HPDE6-E6E7 (cell line): ENCODE results near the gene MTIF2.
"Not testable (repeated sequence)": the region's sequence is repeated elsewhere in the genome, so short reads cannot be mapped to it uniquely, and the experiment has no call there.

ENCODE experiments used
- DNase-seq: peaks from one replicate; pipeline ENCODE4 v3.0.0; 2011; ENCODE audit warnings: missing footprints; ENCODE audit errors: extremely low spot score

MTIF2 gene, protein sequence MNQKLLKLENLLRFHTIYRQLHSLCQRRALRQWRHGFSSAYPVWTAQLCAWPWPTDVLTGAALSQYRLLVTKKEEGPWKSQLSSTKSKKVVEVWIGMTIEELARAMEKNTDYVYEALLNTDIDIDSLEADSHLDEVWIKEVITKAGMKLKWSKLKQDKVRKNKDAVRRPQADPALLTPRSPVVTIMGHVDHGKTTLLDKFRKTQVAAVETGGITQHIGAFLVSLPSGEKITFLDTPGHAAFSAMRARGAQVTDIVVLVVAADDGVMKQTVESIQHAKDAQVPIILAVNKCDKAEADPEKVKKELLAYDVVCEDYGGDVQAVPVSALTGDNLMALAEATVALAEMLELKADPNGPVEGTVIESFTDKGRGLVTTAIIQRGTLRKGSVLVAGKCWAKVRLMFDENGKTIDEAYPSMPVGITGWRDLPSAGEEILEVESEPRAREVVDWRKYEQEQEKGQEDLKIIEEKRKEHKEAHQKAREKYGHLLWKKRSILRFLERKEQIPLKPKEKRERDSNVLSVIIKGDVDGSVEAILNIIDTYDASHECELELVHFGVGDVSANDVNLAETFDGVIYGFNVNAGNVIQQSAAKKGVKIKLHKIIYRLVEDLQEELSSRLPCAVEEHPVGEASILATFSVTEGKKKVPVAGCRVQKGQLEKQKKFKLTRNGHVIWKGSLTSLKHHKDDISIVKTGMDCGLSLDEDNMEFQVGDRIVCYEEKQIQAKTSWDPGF

DNA sequence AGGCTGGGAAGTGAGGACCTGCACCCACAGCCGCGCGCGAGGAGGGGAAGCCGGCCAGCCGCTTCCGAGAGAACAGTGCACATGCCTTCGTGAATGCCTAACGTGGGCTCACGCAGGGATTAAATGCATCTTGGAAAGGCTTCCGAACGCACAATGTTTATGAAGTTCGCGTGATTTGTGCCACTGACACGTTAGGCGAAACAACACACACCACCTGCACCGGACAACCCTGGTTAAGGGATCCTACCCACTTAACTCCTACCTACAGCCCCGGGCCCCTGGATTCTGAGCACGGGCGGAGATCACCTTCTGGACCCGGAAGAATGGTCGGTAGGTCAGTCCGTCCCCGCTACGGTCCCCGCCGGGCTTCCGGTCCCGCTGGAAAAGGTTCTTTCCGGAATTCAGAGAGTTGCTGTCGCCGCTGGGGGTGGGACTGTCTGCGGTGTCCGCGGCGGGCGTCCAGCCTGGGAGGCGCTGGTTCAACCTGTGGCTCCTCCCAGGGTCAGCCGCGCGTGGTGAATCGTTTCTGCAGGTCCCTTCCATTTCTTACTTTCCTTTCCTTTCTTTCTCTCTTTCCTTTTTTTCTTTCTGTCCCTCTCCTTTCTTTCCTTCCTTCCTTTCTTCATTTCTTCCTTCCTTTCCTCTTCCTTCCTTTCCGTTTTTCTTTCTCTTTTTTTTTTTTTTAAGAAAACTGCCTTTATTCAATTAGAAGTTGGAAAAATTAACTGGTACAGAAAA, at the start of gene MTIF2:
MTIF2 (minus strand) TSS at position 325 of the 738 bp plus-strand sequence. CDS start 5,373 bp downstream, outside the sequence.
- DNase-seq, result peak; percentile 89

DNA sequence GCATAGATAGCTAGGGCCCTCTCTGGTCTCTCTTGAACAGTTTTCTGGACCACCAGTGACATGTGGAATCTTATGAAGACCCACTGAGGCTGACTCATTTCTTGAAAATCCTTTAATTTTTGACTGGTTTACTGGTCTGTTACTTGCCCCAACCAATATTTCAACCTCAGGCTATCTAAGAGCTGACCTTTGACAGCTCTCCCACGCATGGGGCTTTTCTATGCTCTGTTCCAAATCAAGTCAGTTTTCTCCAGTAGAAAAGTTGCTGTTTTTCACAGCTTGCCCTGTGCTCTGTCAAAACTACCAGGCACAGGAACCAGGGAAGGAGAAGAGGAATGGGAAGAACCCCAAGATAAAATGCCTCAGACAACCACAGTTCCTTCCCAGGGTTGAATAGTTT, 46.0 kb upstream of the MTIF2 start:
- no peak for DNase-seq

DNA sequence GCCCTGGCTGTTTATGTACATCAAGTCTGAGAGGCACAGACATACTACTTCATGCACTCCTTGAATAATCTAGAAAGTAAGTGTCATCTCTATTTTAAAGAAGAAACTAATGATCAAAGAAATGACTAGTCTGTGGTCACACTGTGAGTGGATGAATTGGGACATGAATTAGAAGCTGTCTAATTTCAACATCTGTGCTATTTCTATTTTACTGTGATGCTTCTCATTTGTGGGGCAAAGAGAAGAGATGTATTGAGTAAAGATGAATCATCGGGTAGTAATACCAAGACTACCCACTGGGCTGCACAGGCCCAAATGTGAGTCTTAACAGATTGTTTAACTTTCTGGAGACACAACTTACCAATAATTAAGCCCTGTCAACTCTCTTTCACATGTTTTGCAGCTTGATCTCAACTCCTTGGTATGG, 42.4 kb upstream of the MTIF2 start:
- peak; percentile 22 for DNase-seq

GRCh38 chr2:55309446-55309845, 40.4 kb upstream of the MTIF2 start:
- peak; percentile 17 for DNase-seq

GRCh38 chr2:55302241-55302640, 33.2 kb upstream of the MTIF2 start:
- DNase-seq, result no peak

- DNase-seq, result no peak
Measured at GRCh38 chr2:55301277-55301676, 32.2 kb upstream of the MTIF2 start.

- DNase-seq, result no peak
Measured at GRCh38 chr2:55296393-55296792, 27.4 kb upstream of the MTIF2 start.

GRCh38 chr2:55283083-55283482, 14.1 kb upstream of the MTIF2 start:
- DNase-seq, result no peak

DNA sequence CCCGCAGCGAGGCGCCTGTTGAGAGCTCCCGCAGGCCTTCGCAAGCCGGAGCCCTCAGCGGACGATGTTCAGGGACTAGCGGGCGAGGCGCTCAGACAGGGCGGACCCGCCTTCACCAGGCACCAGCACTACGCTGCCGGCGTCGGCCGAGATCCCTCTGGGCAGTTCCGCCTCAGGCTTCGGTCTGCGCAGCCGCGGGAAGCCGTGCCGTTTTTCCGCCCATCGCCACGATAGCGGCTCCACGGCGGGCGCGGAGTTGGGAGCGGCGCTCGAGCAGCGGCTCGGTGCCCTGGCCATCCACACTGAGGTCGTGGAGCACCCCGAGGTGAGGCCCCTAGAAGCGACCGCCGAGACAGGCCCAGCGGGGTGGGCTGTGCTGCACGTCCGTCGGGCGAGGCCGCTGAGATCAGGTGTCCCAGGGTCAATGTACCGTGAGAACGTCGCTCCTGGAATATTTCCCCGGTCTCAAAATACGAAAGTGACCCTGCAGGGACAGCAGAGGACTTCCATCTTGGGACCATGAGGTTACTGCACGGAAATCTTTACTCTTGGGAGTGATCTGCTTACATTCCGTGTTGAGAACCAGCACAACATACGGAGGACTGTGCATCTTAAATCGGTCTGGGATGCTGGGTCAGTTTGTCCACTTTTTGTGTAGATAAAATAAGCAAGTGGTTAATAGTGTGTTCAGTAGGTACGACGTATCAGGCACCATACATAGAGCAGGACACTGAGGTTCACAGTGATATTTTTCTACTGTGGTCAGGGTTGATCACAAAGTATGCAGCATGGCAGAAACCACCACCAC, 13.3 kb upstream of the MTIF2 start:
- DNase-seq, result peak; percentile 57

DNA sequence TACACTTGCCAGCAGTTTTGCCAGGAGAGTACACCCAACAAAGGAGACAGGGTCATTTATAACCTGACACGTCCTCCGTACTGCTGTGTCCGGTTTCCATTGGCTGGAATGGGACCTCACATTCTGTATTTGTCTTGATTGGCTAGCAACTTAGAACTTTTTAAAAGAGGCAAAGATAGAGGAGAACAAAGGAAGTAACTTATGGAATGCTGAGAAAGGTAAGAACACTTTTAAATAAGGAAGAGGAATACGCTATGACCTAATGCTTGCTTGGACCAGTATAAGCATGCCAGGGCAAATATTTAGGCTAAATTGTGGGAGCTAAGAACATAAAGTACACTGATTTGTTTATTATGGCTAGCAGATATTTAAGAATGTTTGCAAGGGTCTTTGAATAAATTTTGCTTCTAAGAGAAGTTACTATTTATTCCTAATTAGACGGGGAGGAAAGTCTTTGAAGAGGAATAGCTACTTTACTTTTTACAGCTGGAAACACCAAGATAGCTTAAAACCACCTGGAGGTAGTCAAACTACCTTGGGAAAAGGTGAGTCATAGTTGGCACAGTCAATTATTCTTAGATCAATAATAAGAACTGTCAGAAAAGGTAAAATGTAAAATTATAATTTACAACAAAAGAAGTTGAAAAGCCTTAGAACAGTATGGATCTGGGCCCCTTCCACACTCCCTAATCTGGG, 12.0 kb upstream of the MTIF2 start:
- DNase-seq, result not testable (repeated sequence)

DNA sequence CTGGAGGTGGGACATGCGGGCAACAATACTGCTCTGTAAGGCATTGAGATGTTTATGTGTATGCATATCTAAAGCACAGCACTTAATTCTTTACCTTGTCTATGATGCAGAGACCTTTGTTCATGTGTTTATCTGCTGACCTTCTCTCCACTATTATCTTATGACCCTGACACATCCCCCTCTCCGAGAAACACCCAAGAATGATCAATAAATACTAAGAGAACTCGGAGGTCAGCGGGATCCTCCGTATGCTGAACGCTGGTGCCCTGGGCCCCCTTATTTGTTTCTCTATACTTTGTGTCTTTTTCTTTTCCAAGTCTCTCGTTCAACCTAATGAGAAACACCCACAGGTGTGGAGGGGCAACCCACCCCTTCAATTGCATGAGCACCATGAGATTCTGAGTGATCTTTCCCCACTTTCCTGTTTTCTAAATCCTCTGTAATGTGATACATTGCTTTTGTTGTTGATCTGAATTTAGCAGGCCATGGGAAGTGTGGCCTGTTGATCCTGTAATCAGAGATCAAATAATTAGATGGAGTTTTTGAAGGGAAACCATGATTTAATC, 10.9 kb upstream of the MTIF2 start:
- not testable (repeated sequence) for DNase-seq

DNA sequence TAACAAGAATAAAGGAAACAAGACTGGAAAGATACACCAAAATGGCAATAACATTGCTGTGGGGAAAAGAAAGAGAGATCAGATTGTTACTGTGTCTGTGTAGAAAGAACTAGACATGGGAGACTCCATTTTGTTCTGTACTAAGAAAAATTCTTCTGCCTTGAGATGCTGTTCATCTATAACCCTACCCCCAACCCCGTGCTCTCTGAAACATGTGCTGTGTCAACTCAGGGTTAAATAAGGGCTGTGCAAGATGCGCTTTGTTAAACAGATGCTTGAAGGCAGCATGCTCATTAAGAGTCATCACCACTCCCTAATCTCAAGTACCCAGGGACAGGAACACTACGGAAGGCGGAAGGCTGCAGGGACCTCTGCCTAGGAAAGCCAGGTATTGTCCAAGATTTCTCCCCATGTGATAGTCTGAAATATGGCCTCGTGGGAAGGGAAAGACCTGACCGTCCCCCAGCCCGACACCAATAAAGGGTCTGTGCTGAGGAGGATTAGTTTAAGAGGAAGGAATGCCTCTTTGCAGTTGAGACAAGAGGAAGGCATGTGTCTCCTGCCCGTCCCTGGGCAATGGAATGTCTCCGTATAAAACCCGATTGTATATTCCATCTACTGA, 10.3 kb upstream of the MTIF2 start:
- DNase-seq, result not testable (repeated sequence)

- DNase-seq, result no peak
Measured at GRCh38 chr2:55277310-55277709, 8.3 kb upstream of the MTIF2 start.

- DNase-seq, result not testable (repeated sequence)
Measured at GRCh38 chr2:55274346-55274745, 5.3 kb upstream of the MTIF2 start.

GRCh38 chr2:55269645-55269990, 587 bp upstream of the MTIF2 start:
- no peak for DNase-seq

GRCh38 chr2:55268288-55268906, 634 bp downstream of the MTIF2 start:
- no peak for DNase-seq

DNA sequence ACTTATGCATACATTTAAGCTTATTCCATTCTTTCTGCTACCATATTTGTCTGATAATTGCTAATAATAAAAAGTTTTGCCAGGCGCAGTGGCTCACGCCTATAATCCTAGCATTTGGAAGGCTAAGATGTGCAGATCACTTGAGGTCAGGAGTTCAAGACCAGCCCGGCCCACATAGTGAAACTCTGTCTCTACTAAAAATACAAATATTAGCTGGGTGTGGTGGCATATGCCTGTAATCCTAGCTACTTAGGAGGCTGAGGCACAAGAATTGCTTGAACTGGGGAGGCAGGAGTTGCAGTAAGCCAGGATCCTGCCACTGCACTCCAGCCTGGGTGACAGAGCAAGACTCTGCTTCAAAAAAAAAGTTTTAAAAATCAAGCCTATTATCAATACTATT, 9.4 kb downstream of the MTIF2 start:
- not testable (repeated sequence) for DNase-seq

- DNase-seq, result no peak
Measured at GRCh38 chr2:55252832-55253231, 16.2 kb downstream of the MTIF2 start.

GRCh38 chr2:55247025-55247424, 22.0 kb downstream of the MTIF2 start:
- no peak for DNase-seq

DNA sequence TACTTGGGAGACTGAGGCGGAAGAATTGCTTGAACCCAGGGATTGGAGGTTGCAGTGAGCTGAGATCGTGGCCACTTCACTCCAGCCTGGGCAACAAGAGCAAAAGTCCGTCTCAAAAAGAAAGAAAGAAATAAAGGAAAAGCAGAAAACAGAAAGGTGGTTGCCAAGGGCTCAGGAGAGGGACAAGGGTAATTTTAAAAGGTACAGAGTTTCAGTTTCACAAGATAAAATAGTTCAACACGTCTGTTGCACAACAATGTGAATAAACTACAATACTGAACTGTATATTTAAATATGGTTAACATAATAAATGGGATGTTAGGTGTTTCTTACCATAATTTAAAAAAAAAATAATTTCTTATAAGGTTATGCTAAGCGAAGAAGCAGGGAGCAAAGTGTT, 23.6 kb downstream of the MTIF2 start:
- no peak for DNase-seq
